Osteocyte (in vitro differentiated cells): ENCODE results near the gene MTM1. TPM values are rescaled to one million over a fixed set of nuclear protein-coding genes. Genes with fewer than 3 reads are reported as not detected.

Experiments
- DNase-seq: peaks from one replicate; pipeline ENCODE4 v3.0.0; 2021; ENCODE audit warnings: mixed read lengths; ENCODE audit not compliant: unreplicated experiment; ENCODE audit errors: extremely low spot score
- H3K27ac Mint-ChIP-seq: one replicate; pipeline ENCODE4 v1.8.0; 2021; ENCODE audit warnings: mild to moderate bottlenecking, mixed read lengths; ENCODE audit not compliant: unreplicated experiment
- H3K27me3 Mint-ChIP-seq: one replicate; pipeline ENCODE4 v1.8.0; 2021; ENCODE audit warnings: mixed read lengths; ENCODE audit not compliant: unreplicated experiment
- H3K36me3 Mint-ChIP-seq: one replicate; pipeline ENCODE4 v1.8.0; 2021; ENCODE audit warnings: mixed read lengths; ENCODE audit not compliant: unreplicated experiment
- H3K4me1 Mint-ChIP-seq: one replicate; pipeline ENCODE4 v1.8.0; 2021; ENCODE audit warnings: mixed read lengths; ENCODE audit not compliant: unreplicated experiment
- H3K4me3 Mint-ChIP-seq: one replicate; pipeline ENCODE4 v1.8.0; 2021; ENCODE audit warnings: mild to moderate bottlenecking, moderate library complexity, mixed read lengths; ENCODE audit not compliant: unreplicated experiment
- H3K9me3 Mint-ChIP-seq: one replicate; pipeline ENCODE4 v1.8.0; 2021; ENCODE audit warnings: mixed read lengths; ENCODE audit not compliant: unreplicated experiment
- CTCF ChIP-seq: fragments of 200-600 bp; sonication (generic); IDR thresholded peaks from 2 replicates; pipeline ENCODE4 v1.5.0; 2021; ENCODE audit warnings: antibody characterized with exemption, mild to moderate bottlenecking, moderate library complexity
- total RNA-seq: library from RNA; stranded (reverse); gene quantifications from 2 replicates; pipeline ENCODE4 v1.2.1, GENCODE V29; 2021

Gene MTM1
- total RNA-seq, 1 donor from 2014 or later: 10.2 TPM

GRCh38 chrX:150701377-150701776 is 133.0 kb downstream of the MTM1 start:
- DNase-seq: no peak
- H3K27me3 Mint-ChIP-seq: no peaks in the 10 kb centered on the region
- H3K4me1 Mint-ChIP-seq: peaks cover 11% of the 10 kb centered on the region

GRCh38 chrX:150702966-150703694 is 134.7 kb downstream of the MTM1 start:
- Mint-ChIP-seq H3K4me1 (no peaks in the 10 kb centered on the region), H3K27ac (no peak overlapping the region), H3K4me3 (no peak overlapping the region), H3K27me3 (no peaks in the 10 kb centered on the region), H3K36me3 (peaks cover 13% of the 10 kb centered on the region), H3K9me3 (peaks cover 15% of the 10 kb centered on the region)
- DNase-seq: no peak
- no peak for TF ChIP-seq CTCF

More at GRCh38 chrX:150701377-150701776, 133.0 kb downstream of the MTM1 start:
- H3K4me3 Mint-ChIP-seq: no peak overlapping the region
- no peak for TF ChIP-seq CTCF
- H3K36me3 Mint-ChIP-seq: peaks cover 8% of the 10 kb centered on the region
- H3K27ac Mint-ChIP-seq: no peak overlapping the region
- peaks cover 15% of the 10 kb centered on the region for H3K9me3 Mint-ChIP-seq

- no peak for TF ChIP-seq CTCF
- H3K27ac Mint-ChIP-seq: no peak overlapping the region
- H3K27me3 Mint-ChIP-seq: no peaks in the 10 kb centered on the region
- H3K36me3 Mint-ChIP-seq: peaks cover 13% of the 10 kb centered on the region
- no peak overlapping the region for H3K4me3 Mint-ChIP-seq
- peaks cover 15% of the 10 kb centered on the region for H3K9me3 Mint-ChIP-seq
- no peaks in the 10 kb centered on the region for H3K4me1 Mint-ChIP-seq
- DNase-seq: no peak
These were observed 135.2 kb downstream of the MTM1 start for GRCh38 chrX:150703695-150703974.

GRCh38 chrX:150704030-150704613 is 135.7 kb downstream of the MTM1 start:
- DNase-seq: no peak
- Mint-ChIP-seq H3K4me1 (no peaks in the 10 kb centered on the region), H3K36me3 (peaks cover 13% of the 10 kb centered on the region), H3K4me3 (no peak overlapping the region), H3K27ac (no peak overlapping the region), H3K27me3 (no peaks in the 10 kb centered on the region), H3K9me3 (peaks cover 15% of the 10 kb centered on the region)
- no peak for TF ChIP-seq CTCF

GRCh38 chrX:150712619-150713018 is 144.2 kb downstream of the MTM1 start:
- H3K36me3 Mint-ChIP-seq: no peaks in the 10 kb centered on the region
- H3K4me3 Mint-ChIP-seq: no peak overlapping the region
- no peaks in the 10 kb centered on the region for H3K9me3 Mint-ChIP-seq
- no peak for DNase-seq
- H3K27me3 Mint-ChIP-seq: no peaks in the 10 kb centered on the region
- no peak overlapping the region for H3K27ac Mint-ChIP-seq
- H3K4me1 Mint-ChIP-seq: peaks cover 17% of the 10 kb centered on the region
- TF ChIP-seq CTCF: no peak
